ENCODE measurements around the gene ADIPOR2.

The ADIPOR2 gene

DNA sequence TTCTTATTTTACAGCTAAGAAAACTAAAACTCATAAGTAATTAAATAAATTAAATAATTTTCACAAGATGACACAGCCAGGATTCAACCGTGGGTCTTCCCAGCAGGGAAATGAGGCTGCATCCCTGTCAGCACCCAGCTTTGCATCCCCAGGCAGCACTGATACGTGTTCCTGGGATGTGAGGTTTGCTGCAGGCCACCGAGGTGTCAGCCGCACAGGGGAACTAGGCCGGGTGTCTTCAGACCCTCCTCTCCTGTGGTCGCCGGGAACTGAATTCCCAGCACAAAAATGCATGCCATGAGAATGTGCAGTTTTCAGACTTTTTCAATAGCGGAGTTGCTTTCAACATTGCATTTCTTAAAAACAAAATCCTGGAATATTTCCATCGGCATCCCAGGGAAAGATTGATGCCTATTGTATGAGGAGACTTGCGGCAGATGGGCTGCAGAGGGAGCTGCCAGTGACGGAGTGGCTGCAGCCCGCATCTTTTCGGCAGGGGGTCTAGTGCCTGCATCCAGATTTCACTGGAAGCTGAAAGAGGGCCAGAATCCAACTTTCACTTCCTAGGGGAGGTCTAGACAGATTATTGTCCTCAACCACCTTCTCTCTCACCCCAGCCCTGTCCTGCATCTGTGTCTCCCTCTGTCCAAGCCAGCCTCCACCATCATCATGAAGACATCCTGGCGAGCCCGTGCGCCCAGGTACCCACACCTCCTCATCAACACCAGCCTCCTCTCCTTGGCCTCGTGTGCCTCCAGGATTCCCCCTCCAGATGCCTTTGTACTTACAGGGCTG is 142.1 kb downstream of the ADIPOR2 start:
- peak; percentile 95 for DNase-seq

DNA sequence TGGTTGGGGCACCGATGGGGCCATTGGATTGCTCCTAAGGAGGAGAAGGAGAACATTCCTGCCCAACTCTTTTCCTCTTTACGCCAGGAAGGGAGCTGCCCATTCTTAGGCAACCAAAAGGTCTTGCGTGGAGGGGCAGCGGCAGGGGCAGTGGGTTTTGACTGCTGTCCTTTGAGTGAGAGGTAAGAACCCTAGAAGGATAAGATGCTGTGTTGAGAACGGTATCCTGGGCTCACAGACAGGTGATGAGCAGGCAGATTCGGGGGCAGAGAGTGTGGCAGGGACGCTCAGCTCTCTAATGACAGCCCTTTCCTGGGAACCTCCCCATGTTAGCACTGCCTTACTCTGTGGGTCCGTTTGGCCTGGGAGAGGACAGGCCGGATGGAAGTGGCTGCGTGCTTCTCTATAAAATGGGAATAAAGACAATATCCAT is 142.7 kb downstream of the ADIPOR2 start:
- no peak for DNase-seq

DNA sequence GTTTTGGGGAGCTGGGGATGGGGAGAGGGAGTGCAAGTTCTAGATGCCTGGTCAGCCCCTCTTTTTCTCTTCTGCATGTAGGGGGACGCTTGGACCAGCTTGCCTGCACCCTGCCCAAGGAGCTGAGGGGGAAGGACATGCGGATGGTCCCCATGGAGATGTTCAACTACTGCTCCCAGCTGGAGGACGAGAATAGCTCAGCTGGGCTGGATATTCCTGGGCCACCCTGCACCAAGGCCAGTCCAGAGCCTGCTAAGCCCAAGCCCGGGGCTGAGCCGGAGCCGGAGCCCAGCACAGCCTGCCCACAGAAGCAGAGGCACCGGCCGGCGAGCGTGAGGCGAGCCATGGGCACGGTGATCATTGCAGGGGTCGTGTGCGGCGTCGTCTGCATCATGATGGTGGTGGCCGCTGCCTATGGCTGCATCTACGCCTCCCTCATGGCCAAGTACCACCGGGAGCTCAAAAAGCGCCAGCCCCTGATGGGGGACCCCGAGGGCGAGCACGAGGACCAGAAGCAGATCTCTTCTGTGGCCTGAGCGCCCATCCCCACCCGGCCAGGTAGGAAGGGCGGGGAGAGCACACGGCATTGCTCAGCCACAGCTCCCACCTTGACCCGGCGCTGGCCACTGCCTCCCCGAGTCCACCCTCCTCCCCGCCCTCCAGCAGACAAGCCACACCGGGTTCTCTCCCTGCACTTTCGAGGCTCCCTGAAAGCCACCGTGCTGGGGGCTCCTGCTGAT is 143.5 kb downstream of the ADIPOR2 start:
- DNase-seq: no peak

DNA sequence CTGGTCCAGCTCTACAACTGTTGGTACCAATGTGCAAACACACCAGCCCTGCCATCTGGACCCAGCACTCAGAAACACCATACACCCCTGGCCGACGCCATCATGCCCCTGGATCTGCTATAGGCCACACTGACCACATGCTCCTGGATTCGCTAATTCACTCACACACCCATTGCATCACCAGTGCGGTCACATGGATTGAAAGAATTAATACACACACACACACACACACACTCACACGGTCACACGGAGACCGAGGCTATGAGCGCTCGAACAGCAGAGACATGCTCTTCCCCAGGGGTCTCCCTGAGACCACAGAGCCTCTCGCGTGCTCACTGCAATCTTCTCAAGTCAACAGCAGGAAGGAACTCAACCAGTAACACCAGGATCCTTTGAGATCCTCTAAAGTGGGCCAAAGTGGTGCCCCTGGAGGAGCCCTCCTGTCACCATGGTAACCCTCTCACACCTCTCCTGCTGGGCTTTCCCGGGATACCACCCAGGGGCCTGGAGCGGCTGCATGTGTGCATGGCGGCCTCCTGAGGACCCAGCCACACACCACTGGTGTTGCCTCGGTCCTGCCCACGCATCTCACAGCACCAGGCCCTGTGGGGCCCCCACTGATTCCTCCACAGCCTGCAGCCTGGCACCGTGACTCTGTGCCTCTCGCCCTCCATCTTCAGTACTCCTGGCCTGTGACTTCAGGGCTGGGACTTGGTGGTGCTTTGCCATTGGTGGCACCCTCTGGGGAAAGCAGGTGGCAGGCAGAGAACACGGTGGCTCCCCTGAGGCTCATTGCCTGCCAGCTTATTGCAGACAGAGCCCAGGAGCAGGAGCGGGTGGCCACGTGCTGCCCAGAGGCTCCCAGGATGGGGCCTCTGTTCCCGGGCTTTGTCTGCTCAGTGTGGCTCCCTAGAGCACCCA is 144.6 kb downstream of the ADIPOR2 start:
- no peak for DNase-seq

DNA sequence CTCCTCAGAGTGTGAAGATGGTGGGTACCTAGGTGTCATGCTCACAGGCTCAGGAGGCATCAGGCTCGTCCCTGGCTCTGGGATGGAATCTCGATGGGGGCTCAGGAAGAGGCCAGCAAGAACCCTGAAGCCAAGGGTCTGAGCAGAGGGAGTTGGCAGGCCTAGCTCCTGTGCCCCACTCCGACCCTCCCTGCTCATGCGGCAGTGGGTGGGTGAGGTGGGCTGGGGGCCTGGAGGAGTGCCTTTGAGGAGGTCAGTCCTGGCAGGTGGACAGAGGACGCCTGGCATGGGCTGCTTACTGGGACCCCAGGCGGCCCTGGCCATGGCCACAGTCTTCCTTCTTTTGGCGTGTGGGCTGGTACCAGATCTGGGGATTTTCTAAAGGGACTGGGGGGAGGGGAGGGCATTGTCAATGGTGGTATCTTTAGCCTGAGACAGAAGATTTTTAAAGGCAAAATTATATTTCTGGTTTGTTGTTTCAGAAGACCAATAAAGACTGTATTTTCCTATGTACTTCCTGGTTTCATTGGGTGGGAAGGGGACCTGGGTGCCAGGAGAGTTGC is 145.5 kb downstream of the ADIPOR2 start:
- DNase-seq: no peak

DNA sequence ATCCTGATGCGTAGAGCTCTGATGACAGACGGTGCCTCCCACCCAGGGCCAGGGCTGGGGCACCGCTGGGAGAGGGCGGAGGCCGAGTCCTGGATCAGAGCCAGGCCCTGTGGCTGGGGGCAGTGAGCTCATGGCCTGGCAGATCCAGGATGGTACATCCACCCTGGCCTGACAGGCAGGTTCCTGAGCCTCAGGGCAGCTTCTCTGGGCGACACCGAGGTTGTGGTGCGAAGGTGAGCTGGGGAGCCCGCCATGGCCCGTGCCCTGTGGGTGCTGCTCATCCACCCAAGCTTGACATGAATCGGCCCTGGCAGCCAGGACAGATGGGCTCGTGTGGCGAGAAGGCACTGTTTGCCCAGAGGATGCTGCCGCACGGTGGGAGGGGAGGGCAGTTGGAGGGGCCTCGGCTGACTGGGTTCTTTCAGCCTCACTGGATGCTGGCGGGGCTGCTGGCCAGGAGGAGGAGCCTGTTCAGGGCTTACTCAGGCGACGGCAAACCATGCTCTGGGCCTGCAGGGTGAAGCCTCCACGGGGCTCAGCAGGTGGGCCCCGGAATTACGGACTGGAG is 146.1 kb downstream of the ADIPOR2 start:
- peak; percentile 98 for DNase-seq

DNA sequence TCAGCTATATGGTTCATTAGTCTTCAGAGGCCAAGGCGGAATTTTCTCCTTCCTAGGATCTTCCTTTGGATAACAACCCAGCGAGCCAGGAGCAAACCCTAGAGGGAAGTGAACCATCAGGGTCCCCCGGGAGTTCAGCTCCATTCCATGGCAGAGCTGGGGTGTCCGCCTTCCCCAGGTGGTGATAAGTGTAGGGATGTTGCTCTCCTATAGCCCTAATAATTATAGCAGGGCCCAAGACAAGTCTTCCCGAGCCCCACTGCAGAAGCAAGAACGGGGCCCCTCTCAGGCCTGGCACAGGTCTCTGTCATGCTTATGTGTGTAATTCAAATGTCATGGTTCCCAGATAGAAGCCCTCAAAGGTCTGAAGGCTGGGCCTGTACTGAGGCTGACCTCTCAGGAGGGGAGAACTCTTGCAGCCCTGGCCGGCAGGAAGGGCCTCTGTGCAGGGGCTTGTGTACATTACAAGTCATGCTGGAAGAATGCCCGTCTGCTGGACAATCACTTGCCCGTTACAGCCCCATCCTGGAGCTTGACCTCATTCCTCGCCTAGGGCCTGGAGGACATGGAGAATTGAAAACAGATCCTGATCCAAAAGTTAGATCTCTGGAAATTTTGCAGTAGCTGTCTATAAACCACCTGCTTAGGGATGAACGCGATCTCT is 146.8 kb downstream of the ADIPOR2 start:
- DNase-seq: no peak
